Large intestine (tissue), 3 donors: ENCODE results near the gene ATP9B. TPM values are rescaled to one million over a fixed set of nuclear protein-coding genes. Genes with fewer than 3 reads are reported as not detected.

Experiments
- DNase-seq, 2 donors: peaks; one replicate each; pipeline versions ENCODE4 v3.0.0 to v3.0.0-alpha.2; 2013
- H3K27ac ChIP-seq: one replicate; pipeline ENCODE4 v1.5.1; 2013; ENCODE audit warnings: low read length
- H3K27me3 ChIP-seq: 2 replicates; pipeline ENCODE4 v1.6.1; 2013; ENCODE audit warnings: low read length; ENCODE audit not compliant: control insufficient read depth, insufficient read depth
- H3K36me3 ChIP-seq: 2 replicates; pipeline ENCODE4 v1.6.1; 2013; ENCODE audit warnings: low read length; ENCODE audit not compliant: control insufficient read depth, insufficient read depth
- H3K4me1 ChIP-seq: one replicate; pipeline ENCODE4 v1.6.1; 2013; ENCODE audit warnings: low read length; ENCODE audit not compliant: control insufficient read depth, insufficient read depth
- H3K4me3 ChIP-seq: one replicate; pipeline ENCODE4 v1.5.1; 2013; ENCODE audit warnings: low read length
- H3K9me3 ChIP-seq: one replicate; pipeline ENCODE4 v1.6.1; 2013; ENCODE audit warnings: mild to moderate bottlenecking, low read depth, low read length, moderate library complexity; ENCODE audit not compliant: control insufficient read depth
- WGBS: methylation state at CpG from one replicate; pipeline ENCODE4 v1.1.5; 2013; ENCODE audit warnings: low lambda C conversion rate; ENCODE audit not compliant: insufficient coverage; 5-methylcytosine and 5-hydroxymethylcytosine counted together
- polyA plus RNA-seq: library from polyadenylated mRNA; unstranded; fragments of 120-200 nt; gene quantifications from one replicate; pipeline ENCODE4 v1.2.1, GENCODE V29; 2013

ATP9B gene
- polyA plus RNA-seq, 1 donor, result 19.9 TPM

DNA sequence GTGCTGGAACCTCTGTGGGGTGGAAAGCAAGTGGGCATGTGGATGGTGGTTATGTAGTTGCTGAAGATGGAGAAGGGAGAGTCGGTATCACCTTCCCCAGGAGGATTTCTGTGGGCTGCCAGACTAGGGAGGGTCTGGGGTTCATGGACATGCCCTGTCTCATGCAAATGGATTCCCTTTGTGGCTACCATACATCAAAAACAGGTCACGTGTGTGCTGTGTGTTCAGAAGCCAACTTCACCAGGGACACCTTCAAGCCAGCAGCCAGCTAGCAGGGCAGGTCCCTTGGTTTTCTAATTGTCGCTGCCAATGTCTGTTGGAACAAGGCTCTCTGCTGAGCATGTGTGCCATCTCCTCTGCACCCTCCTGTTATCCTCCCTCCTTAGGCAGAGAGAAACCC, 155.2 kb downstream of the ATP9B start:
- no peak for DNase-seq
- H3K27me3 ChIP-seq, result no peaks in the 10 kb centered on the region
- H3K4me1 ChIP-seq, result no peaks in the 10 kb centered on the region
- no peak overlapping the region for H3K4me3 ChIP-seq
- no CpG with 5 or more reads among the region's 3 CpGs for WGBS
- H3K36me3 ChIP-seq, result peaks cover 3% of the 10 kb centered on the region
- H3K9me3 ChIP-seq, result no peaks in the 10 kb centered on the region
- H3K27ac ChIP-seq, result no peak overlapping the region

DNA sequence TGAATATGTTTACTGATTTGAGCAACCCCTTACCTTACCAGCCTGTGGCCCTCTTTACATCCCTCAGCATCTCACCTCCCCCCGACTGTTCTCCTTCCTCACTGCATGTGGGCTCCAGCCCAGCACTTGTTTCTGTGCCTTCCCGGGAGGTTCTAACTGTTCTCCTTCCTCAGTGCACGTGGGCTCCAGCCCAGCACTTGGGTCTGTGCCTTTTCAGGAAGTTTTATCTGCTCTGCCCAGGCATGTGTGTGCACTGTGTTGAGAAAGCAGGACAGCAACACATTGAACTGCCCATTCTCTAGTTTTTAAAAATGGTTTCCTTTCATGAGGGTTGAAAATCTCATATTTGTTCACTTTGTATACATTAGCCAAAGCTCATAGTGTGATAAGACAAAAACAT, 158.4 kb downstream of the ATP9B start:
- no peak overlapping the region for H3K4me3 ChIP-seq
- no peak overlapping the region for H3K27ac ChIP-seq
- H3K27me3 ChIP-seq, result no peaks in the 10 kb centered on the region
- no peaks in the 10 kb centered on the region for H3K9me3 ChIP-seq
- no peaks in the 10 kb centered on the region for H3K4me1 ChIP-seq
- no peak for DNase-seq
- WGBS, result no CpG with 5 or more reads among the region's 3 CpGs
- H3K36me3 ChIP-seq, result peaks cover 3% of the 10 kb centered on the region

DNA sequence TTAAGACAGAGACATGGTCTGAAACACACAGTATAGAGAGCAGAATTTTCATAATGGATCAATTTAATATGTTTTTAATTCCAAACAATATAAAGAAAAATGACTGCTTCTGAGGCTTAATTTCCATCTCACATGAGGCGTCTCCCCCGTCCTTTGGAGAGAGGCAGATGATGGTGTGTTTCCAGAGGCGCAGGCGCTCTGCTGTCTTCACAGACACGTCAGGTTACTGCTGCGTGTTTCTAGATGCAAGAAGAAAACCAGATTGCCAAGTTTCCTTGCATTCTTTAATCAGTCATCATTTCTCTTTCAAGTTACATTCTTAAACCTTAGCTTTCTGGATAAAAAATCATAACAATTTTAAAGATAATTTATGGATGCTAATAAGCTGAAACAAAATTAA, 160.2 kb downstream of the ATP9B start:
- Histone ChIP-seq H3K4me1 (no peaks in the 10 kb centered on the region), H3K36me3 (peaks cover 3% of the 10 kb centered on the region), H3K27ac (no peak overlapping the region), H3K4me3 (no peak overlapping the region), H3K9me3 (peaks cover 2% of the 10 kb centered on the region), H3K27me3 (no peaks in the 10 kb centered on the region)
- WGBS, result 100% methylated on average over 2 of the region's 6 CpGs
- no peak for DNase-seq

DNA sequence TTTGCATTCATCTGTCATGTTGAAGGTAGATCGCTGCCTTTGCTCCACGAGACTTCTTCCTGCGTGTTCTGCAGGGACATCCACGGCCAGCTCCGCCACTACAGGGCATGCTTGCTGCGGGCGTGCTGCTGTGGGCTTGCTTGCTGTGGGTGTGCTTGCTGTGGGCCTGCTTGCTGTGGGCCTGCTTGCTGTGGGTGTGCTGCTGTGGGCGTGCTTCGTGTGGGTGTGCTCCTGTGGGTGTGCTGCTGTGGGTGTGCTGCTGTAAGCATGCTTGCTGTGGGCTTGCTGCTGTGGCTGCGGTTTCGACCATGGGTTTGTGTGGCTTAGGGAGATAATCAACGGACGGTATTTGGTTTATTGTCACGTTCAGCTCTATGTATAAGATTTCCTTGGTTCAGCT, 165.2 kb downstream of the ATP9B start:
- no peaks in the 10 kb centered on the region for H3K27me3 ChIP-seq
- no peak for DNase-seq
- H3K27ac ChIP-seq, result no peak overlapping the region
- H3K36me3 ChIP-seq, result no peaks in the 10 kb centered on the region
- no peaks in the 10 kb centered on the region for H3K4me1 ChIP-seq
- peaks cover 4% of the 10 kb centered on the region for H3K9me3 ChIP-seq
- no peak overlapping the region for H3K4me3 ChIP-seq
- no CpG with 5 or more reads among the region's 14 CpGs for WGBS

DNA sequence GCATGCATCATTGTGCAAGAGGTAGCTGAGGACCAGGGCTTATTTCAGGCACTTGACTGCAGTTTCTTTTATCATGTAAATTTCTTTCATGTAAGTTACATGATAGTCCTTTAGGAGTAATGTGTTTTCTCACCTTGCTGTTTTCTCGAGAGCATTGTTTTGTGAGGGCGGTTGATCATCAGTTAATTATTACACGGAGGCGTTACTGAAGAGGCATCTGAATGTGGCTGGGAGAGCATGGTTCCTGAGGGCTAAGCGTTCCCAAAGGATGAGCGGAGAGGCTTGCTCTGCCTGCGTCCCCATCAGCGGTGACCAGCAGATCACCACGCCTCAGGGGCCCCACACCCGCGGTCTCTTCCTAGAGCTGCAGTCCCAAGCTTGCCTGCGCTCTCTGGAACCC, 170.4 kb downstream of the ATP9B start:
- Histone ChIP-seq H3K27me3 (no peaks in the 10 kb centered on the region), H3K4me3 (no peak overlapping the region), H3K4me1 (no peaks in the 10 kb centered on the region), H3K9me3 (no peaks in the 10 kb centered on the region), H3K36me3 (no peaks in the 10 kb centered on the region), H3K27ac (no peak overlapping the region)
- no peak for DNase-seq
- no CpG with 5 or more reads among the region's 12 CpGs for WGBS

DNA sequence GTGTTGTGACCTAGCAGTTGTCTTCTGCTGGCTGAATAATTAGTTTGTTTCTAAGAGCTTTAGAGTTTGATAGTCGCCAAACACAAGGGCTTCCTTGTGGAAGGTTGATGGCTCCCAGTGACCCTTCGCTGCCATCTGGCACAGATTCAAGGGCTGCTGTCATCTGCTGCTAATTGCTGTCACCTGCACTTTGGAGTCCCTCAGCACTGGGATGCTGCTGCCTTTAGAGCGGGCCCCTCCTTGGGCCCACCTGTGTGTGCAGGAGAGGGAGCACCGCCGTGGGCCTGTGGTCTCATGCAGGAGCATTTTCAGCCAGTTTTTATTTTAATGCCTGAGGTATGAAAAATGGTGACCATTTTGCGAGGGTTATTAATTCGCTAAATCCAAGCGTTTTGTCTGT, 172.6 kb downstream of the ATP9B start:
- Histone ChIP-seq H3K9me3 (peaks cover 4% of the 10 kb centered on the region), H3K27ac (no peak overlapping the region), H3K36me3 (no peaks in the 10 kb centered on the region), H3K27me3 (no peaks in the 10 kb centered on the region), H3K4me3 (no peak overlapping the region), H3K4me1 (no peaks in the 10 kb centered on the region)
- no peak for DNase-seq
- WGBS, result 100% methylated on average over 3 of the region's 8 CpGs

DNA sequence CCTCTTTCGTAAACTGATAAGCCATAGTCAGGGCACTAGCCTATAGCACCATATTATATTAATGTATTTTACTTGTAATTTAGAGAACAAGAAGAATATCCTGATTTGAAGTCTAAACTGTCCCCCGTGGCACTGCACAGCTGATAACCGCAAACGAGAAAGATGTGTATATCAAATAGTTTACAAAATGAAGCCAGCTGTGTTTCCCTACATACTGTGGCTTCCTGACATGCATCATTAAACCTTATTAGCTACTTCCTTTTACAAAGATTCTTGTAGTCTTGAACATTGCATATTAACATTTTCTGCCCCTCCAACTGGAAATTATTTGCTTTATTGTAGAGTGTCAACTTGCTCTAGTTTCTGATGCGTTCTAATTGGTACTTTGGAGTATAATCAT, 173.1 kb downstream of the ATP9B start:
- 100% methylated on average over 1 of the region's 5 CpGs for WGBS
- Histone ChIP-seq H3K9me3 (peaks cover 4% of the 10 kb centered on the region), H3K4me3 (no peak overlapping the region), H3K27ac (no peak overlapping the region), H3K4me1 (no peaks in the 10 kb centered on the region), H3K27me3 (no peaks in the 10 kb centered on the region), H3K36me3 (no peaks in the 10 kb centered on the region)
- no peak for DNase-seq

DNA sequence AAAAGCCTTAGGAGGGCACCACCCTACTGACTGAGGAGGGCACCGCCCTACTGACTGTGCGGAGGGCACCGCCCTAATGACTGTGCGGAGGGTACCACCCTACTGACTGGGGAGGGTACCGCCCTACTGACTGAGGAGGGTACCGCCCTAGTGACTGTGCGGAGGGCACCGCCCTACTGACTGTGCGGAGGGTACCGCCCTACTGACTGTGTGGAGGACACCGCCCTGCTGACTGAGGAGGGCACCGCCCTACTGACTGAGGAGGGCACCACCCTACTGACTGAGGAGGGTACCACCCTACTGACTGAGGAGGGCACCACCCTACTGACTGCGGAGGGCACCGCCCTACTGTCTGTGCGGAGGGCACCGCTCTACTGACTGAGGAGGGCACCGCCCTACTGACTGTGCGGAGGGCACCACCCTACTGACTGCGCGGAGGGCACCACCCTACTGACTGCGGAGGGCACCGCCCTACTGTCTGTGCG, 176.4 kb downstream of the ATP9B start:
- no peaks in the 10 kb centered on the region for H3K4me1 ChIP-seq
- WGBS, result no CpG with 5 or more reads among the region's 23 CpGs
- H3K36me3 ChIP-seq, result no peaks in the 10 kb centered on the region
- no peak overlapping the region for H3K4me3 ChIP-seq
- H3K27ac ChIP-seq, result no peak overlapping the region
- no peak for DNase-seq
- H3K9me3 ChIP-seq, result peaks cover 4% of the 10 kb centered on the region
- no peaks in the 10 kb centered on the region for H3K27me3 ChIP-seq

DNA sequence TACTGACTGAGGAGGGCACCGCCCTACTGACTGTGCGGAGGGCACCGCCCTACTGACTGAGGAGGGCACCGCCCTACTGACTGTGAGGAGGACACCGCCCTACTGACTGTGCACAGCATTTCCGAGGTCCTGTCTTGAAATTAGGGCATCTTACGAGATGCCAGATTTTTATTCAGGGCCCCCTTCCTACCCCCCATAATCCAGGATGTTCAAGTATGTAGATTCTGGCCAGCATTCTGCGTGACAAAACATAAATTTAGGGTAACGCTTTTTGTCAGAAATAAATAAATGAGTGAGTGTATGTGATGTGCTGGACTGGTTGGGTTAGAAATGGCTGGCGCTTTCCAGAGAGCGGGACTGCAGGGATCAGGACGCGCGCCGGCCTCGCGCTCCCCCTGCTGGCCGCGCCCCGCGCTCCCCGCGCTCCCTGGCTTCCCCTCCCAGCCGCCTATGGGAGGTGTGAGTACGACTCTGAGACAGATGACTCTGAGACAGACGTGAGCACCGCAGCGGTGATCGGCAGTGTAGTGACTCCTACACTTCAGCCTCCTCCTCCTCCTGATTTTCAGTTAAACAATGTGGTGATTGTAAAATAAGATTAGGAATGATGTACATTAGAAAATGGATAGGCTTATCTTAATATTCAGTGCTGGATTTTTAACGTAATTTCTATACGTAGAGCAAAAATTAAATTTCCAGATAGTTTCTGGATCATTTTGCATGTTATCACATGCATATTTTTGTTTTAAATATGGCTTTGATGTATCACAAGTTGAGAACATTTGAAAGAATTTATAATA, 177.3 kb downstream of the ATP9B start:
- DNase-seq, result peak; percentile 53 to 70
- Histone ChIP-seq H3K36me3 (no peaks in the 10 kb centered on the region), H3K4me3 (no peak overlapping the region), H3K4me1 (no peaks in the 10 kb centered on the region), H3K9me3 (peaks cover 4% of the 10 kb centered on the region), H3K27ac (no peak overlapping the region), H3K27me3 (no peaks in the 10 kb centered on the region)
- WGBS, result 95% methylated on average over 2 of the region's 31 CpGs

DNA sequence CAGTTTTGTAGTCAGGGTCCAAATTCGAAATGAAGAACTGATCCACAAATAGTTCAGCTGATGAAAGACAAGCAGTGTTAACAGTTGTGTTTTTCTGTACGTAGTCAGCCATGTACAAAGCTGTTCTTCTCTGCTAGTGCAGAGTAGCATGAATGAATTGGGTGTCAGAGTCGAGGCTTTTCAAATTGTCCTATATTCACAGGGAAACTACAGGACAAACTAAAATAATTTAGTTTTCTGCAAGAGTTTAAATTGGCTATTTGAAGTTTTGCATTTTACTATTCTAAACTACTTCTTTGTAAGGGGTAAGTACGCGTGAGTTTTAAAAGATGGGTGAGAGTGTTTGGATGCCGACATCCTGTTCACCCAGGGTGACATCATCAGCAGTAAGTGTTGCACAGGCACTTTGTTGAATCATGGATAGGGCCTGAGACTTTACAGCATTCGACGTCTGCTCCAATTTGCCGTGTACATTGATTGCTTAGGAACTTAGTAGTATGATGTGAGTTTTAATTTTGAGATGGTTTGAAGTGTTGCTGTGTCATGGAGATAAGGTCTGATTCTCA, 179.4 kb downstream of the ATP9B start:
- Histone ChIP-seq H3K9me3 (peaks cover 4% of the 10 kb centered on the region), H3K4me3 (no peak overlapping the region), H3K27me3 (no peaks in the 10 kb centered on the region), H3K36me3 (peaks cover 2% of the 10 kb centered on the region), H3K27ac (no peak overlapping the region), H3K4me1 (no peaks in the 10 kb centered on the region)
- no peak for DNase-seq
- WGBS, result 100% methylated on average over 1 of the region's 9 CpGs
